ENCODE data around the gene ADD1.

Gene ADD1

GRCh38 chr4:2810388-2810787 lies 33.3 kb upstream of the ADD1 start:
- no peaks in the 10 kb centered on the region for H3K36me3 ChIP-seq (ENCODE audit: control insufficient read depth, insufficient read depth, low read length)
- no peak overlapping the region for H2BK15ac ChIP-seq (replicated peaks; ENCODE audit: low read depth)
- no peak overlapping the region for H3K56ac ChIP-seq (ENCODE audit: low read length)
- H3K27me3 ChIP-seq (ENCODE audit: insufficient read depth, low read length, poor library complexity), result no peaks in the 10 kb centered on the region
- H3K79me1 ChIP-seq (ENCODE audit: low read length), result no peaks in the 10 kb centered on the region
- H3K79me2 ChIP-seq (ENCODE audit: control insufficient read depth, insufficient read depth, low read length), result no peaks in the 10 kb centered on the region
- H3K4me2 ChIP-seq (ENCODE audit: low read length), result no peak overlapping the region
- H3K18ac ChIP-seq (ENCODE audit: low read length), result no peak overlapping the region
- H3K27ac ChIP-seq (ENCODE audit: low read depth, low read length), result no peak overlapping the region
- H3K9ac ChIP-seq (ENCODE audit: low read length), result no peak overlapping the region
- H2AK5ac ChIP-seq (ENCODE audit: low read length), result no peak overlapping the region
- H3K4ac ChIP-seq (ENCODE audit: low read depth, low read length), result no peak overlapping the region
- peaks cover 5% of the 10 kb centered on the region for H3K4me1 ChIP-seq (ENCODE audit: control insufficient read depth, low read depth, low read length)
- no peak overlapping the region for H4K8ac ChIP-seq (ENCODE audit: low read depth, low read length)
- no peak overlapping the region for H3K23ac ChIP-seq (ENCODE audit: low read length)
- no peak overlapping the region for H2BK5ac ChIP-seq (ENCODE audit: low read length)
- H4K5ac ChIP-seq (ENCODE audit: low read length), result no peak overlapping the region
- no CpG with 5 or more reads among the region's 10 CpGs for WGBS (ENCODE audit: extremely low coverage, insufficient coverage, low lambda C conversion rate)
- H3K4me3 ChIP-seq (ENCODE audit: low read length), result no peak overlapping the region
- H2BK120ac ChIP-seq (ENCODE audit: low read depth, low read length), result no peak overlapping the region
- no peak for DNase-seq

GRCh38 chr4:2811830-2812611 lies 31.6 kb upstream of the ADD1 start:
- Histone ChIP-seq H3K23ac (ENCODE audit: low read length) (no peak overlapping the region), H3K18ac (ENCODE audit: low read length) (peak overlapping the region; percentile 20), H3K27me3 (ENCODE audit: insufficient read depth, low read length, poor library complexity) (no peaks in the 10 kb centered on the region), H3K79me2 (ENCODE audit: control insufficient read depth, insufficient read depth, low read length) (no peaks in the 10 kb centered on the region), H2BK120ac (ENCODE audit: low read depth, low read length) (no peak overlapping the region), H3K27ac (ENCODE audit: low read depth, low read length) (no peak overlapping the region), H2BK5ac (ENCODE audit: low read length) (no peak overlapping the region), H3K4ac (ENCODE audit: low read depth, low read length) (no peak overlapping the region), H2BK15ac (replicated peaks; ENCODE audit: low read depth) (no peak overlapping the region), H3K56ac (ENCODE audit: low read length) (peak overlapping the region; percentile 75), H3K4me1 (ENCODE audit: control insufficient read depth, low read depth, low read length) (peaks cover 5% of the 10 kb centered on the region), H3K4me2 (ENCODE audit: low read length) (no peak overlapping the region), H3K79me1 (ENCODE audit: low read length) (no peaks in the 10 kb centered on the region), H4K8ac (ENCODE audit: low read depth, low read length) (no peak overlapping the region), H3K36me3 (ENCODE audit: control insufficient read depth, insufficient read depth, low read length) (no peaks in the 10 kb centered on the region), H3K9ac (ENCODE audit: low read length) (peak overlapping the region; percentile 32), H4K5ac (ENCODE audit: low read length) (no peak overlapping the region), H2AK5ac (ENCODE audit: low read length) (no peak overlapping the region), H3K4me3 (ENCODE audit: low read length) (no peak overlapping the region)
- peak; percentile 76 for DNase-seq
- no CpG with 5 or more reads among the region's 21 CpGs for WGBS (ENCODE audit: extremely low coverage, insufficient coverage, low lambda C conversion rate)

DNA sequence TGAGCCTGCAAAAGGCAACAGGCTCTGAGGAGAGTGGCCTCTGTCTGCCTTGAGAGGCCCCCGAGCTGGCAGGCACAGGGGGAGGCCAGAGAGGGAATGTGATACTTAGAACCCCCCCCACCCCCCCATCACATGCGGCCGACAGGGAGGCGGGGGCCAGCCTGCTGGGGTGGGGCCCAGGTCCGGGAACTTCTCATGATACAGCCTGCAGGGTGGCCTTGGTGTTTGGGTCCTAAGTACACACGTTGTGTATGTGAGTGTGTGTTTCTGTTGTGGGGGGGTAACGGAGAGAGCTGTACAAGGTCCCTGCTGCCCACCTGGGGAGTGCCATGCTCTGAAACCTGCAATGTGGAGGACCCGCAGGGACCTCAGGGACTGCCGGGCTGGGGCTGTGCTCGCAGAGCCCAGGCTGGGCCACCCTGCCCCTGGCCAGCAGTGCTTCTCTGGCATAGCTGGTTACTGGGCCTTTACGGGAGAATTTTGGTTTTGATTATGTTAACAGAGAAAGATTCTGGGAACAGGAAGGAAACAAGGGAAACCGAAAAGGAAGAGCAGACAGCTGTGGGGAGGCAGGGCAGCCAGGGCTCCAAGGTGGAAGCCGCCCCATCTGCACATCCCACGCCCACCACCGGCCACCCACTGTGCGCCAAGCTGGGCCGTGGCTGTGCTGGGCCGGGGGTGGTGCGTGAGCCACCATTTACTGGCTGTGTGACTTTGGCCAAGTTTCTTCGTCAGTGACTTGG lies 30.9 kb upstream of the ADD1 start:
- Histone ChIP-seq H3K27ac (ENCODE audit: low read depth, low read length) (no peak overlapping the region), H3K27me3 (ENCODE audit: insufficient read depth, low read length, poor library complexity) (no peaks in the 10 kb centered on the region), H3K4me3 (ENCODE audit: low read length) (no peak overlapping the region)

GRCh38 chr4:2813446-2814405 lies 29.9 kb upstream of the ADD1 start:
- Histone ChIP-seq H2BK15ac (replicated peaks; ENCODE audit: low read depth) (no peak overlapping the region), H3K4me1 (ENCODE audit: control insufficient read depth, low read depth, low read length) (peaks cover 5% of the 10 kb centered on the region), H4K5ac (ENCODE audit: low read length) (no peak overlapping the region), H3K36me3 (ENCODE audit: control insufficient read depth, insufficient read depth, low read length) (no peaks in the 10 kb centered on the region), H3K4me3 (ENCODE audit: low read length) (no peak overlapping the region), H3K79me2 (ENCODE audit: control insufficient read depth, insufficient read depth, low read length) (no peaks in the 10 kb centered on the region), H3K56ac (ENCODE audit: low read length) (no peak overlapping the region), H3K23ac (ENCODE audit: low read length) (no peak overlapping the region), H2AK5ac (ENCODE audit: low read length) (no peak overlapping the region), H3K4ac (ENCODE audit: low read depth, low read length) (no peak overlapping the region), H3K18ac (ENCODE audit: low read length) (no peak overlapping the region), H2BK5ac (ENCODE audit: low read length) (no peak overlapping the region), H3K27ac (ENCODE audit: low read depth, low read length) (no peak overlapping the region), H2BK120ac (ENCODE audit: low read depth, low read length) (no peak overlapping the region), H3K9ac (ENCODE audit: low read length) (no peak overlapping the region), H3K4me2 (ENCODE audit: low read length) (no peak overlapping the region), H4K8ac (ENCODE audit: low read depth, low read length) (no peak overlapping the region), H3K27me3 (ENCODE audit: insufficient read depth, low read length, poor library complexity) (no peaks in the 10 kb centered on the region), H3K79me1 (ENCODE audit: low read length) (no peaks in the 10 kb centered on the region)
- 100% methylated on average over 2 of the region's 17 CpGs for WGBS (ENCODE audit: extremely low coverage, insufficient coverage, low lambda C conversion rate)
- no peak for DNase-seq

More for the DNA sequence above, 30.9 kb upstream of the ADD1 start:
- no CpG with 5 or more reads among the region's 20 CpGs for WGBS (ENCODE audit: extremely low coverage, insufficient coverage, low lambda C conversion rate)
- peaks cover 5% of the 10 kb centered on the region for H3K4me1 ChIP-seq (ENCODE audit: control insufficient read depth, low read depth, low read length)
- DNase-seq, result no peak
- H3K56ac ChIP-seq (ENCODE audit: low read length), result peak overlapping the region; percentile 75
- H2BK120ac ChIP-seq (ENCODE audit: low read depth, low read length), result no peak overlapping the region
- no peak overlapping the region for H2AK5ac ChIP-seq (ENCODE audit: low read length)
- no peak overlapping the region for H4K8ac ChIP-seq (ENCODE audit: low read depth, low read length)
- H3K36me3 ChIP-seq (ENCODE audit: control insufficient read depth, insufficient read depth, low read length), result no peaks in the 10 kb centered on the region
- H3K18ac ChIP-seq (ENCODE audit: low read length), result peak overlapping the region; percentile 20
- H2BK5ac ChIP-seq (ENCODE audit: low read length), result no peak overlapping the region
- no peaks in the 10 kb centered on the region for H3K79me1 ChIP-seq (ENCODE audit: low read length)
- H3K23ac ChIP-seq (ENCODE audit: low read length), result no peak overlapping the region
- H3K79me2 ChIP-seq (ENCODE audit: control insufficient read depth, insufficient read depth, low read length), result no peaks in the 10 kb centered on the region
- no peak overlapping the region for H3K4me2 ChIP-seq (ENCODE audit: low read length)
- no peak overlapping the region for H3K9ac ChIP-seq (ENCODE audit: low read length)
- no peak overlapping the region for H3K4ac ChIP-seq (ENCODE audit: low read depth, low read length)
- H2BK15ac ChIP-seq (replicated peaks; ENCODE audit: low read depth), result no peak overlapping the region
- no peak overlapping the region for H4K5ac ChIP-seq (ENCODE audit: low read length)

DNA sequence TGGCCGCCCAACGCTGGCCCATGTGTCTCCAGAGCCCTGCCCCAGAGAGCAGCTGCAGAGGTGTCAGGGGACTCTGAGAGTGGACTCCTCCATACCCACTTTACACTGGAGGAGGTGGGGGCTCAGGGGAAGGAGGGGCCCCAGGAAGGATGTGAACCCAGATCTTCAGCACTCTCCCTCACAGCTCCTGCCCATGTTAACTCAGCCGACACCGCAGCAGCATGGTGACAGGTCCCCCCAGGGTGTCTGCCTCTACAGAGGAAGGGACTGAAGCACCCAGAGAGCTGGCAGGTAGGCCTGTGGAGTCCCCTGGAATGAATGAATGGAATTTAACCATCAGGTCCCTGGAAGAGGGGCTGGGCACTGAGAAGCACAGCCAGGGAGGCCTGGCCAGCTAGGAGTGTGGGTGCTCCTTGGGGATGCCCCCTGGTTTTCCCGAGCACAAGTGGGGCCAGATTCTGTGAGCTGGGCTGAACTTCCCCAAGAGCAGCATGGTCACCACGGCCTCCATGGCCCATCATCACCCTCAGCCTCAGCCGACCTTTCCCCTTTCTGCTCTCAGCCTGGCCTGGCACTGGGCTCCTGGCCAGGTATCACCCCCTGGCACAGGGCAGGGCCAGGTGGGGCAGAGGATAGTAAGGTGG lies 28.9 kb upstream of the ADD1 start:
- Histone ChIP-seq H4K8ac (ENCODE audit: low read depth, low read length) (no peak overlapping the region), H3K4me3 (ENCODE audit: low read length) (no peak overlapping the region), H4K5ac (ENCODE audit: low read length) (no peak overlapping the region), H3K4me1 (ENCODE audit: control insufficient read depth, low read depth, low read length) (peaks cover 5% of the 10 kb centered on the region), H3K4me2 (ENCODE audit: low read length) (no peak overlapping the region), H3K79me2 (ENCODE audit: control insufficient read depth, insufficient read depth, low read length) (peaks cover 4% of the 10 kb centered on the region), H3K27ac (ENCODE audit: low read depth, low read length) (no peak overlapping the region), H3K18ac (ENCODE audit: low read length) (no peak overlapping the region), H3K9ac (ENCODE audit: low read length) (no peak overlapping the region), H2BK120ac (ENCODE audit: low read depth, low read length) (no peak overlapping the region), H2BK5ac (ENCODE audit: low read length) (no peak overlapping the region), H3K56ac (ENCODE audit: low read length) (no peak overlapping the region), H3K79me1 (ENCODE audit: low read length) (peaks cover 5% of the 10 kb centered on the region), H3K23ac (ENCODE audit: low read length) (no peak overlapping the region), H2BK15ac (replicated peaks; ENCODE audit: low read depth) (no peak overlapping the region), H3K27me3 (ENCODE audit: insufficient read depth, low read length, poor library complexity) (no peaks in the 10 kb centered on the region), H3K4ac (ENCODE audit: low read depth, low read length) (no peak overlapping the region), H3K36me3 (ENCODE audit: control insufficient read depth, insufficient read depth, low read length) (no peaks in the 10 kb centered on the region), H2AK5ac (ENCODE audit: low read length) (no peak overlapping the region)
- DNase-seq, result no peak
- no CpG with 5 or more reads among the region's 7 CpGs for WGBS (ENCODE audit: extremely low coverage, insufficient coverage, low lambda C conversion rate)

Measured in mesendoderm (in vitro differentiated cells).